Stimulated activated CD4-positive, alpha-beta T cell treated with anti-CD3 and anti-CD28 coated beads, Interleukin-2, amount 100 ng/mL, for 24 hours (primary cell): Measurements from ENCODE around the gene PDGFA.
"Not testable (repeated sequence)": the region's sequence is repeated elsewhere in the genome, so short reads cannot be mapped to it uniquely, and the experiment has no call there.

Experiments
- DNase-seq, 2 donors: peaks; one replicate each; pipeline ENCODE4 v3.0.0-alpha.2; 2020

Gene PDGFA

GRCh38 chr7:551615-551970, 31.9 kb upstream of the PDGFA start:
- not testable (repeated sequence) for DNase-seq

GRCh38 chr7:550881-551614, 31.4 kb upstream of the PDGFA start:
- no peak for DNase-seq

GRCh38 chr7:549891-550625, 30.4 kb upstream of the PDGFA start:
- DNase-seq: no peak

GRCh38 chr7:549066-549890, 29.6 kb upstream of the PDGFA start:
- no peak for DNase-seq

- no peak for DNase-seq
Observed at GRCh38 chr7:548401-548800, 28.8 kb upstream of the PDGFA start.

GRCh38 chr7:545470-545869, 25.8 kb upstream of the PDGFA start:
- DNase-seq: no peak

- DNase-seq: no peak
Observed at GRCh38 chr7:544338-545221, 24.9 kb upstream of the PDGFA start.

- DNase-seq: no peak
Observed at GRCh38 chr7:543501-544337, 24.1 kb upstream of the PDGFA start.

GRCh38 chr7:542713-543500, 23.3 kb upstream of the PDGFA start:
- no peak for DNase-seq

DNA sequence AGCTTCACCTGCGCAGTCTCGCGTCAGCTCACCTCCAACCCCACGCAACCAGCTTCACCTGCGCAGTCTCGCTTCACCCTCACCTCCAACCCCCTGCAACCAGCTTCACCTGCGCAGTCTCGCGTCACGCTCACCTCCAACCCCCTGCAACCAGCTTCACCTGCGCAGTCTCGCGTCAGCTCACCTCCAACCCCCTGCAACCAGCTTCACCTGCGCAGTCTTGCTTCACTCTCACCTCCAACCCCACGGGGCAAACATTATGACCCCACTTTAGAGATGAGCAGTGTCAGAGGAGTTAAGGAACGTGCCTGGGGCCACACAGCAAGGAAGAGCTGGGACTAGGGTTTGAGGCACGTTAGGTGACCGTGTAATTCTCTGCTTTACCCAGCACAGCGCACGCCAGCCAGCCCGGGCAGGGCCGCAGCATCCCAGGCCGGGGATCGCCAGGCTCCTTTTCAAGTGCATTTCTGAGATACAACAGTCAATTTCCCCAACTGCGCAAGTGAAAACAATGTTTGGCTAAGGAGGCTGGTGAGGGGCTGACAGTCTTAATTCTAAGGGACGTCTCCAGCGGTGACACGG, 22.6 kb upstream of the PDGFA start:
- DNase-seq: no peak

DNA sequence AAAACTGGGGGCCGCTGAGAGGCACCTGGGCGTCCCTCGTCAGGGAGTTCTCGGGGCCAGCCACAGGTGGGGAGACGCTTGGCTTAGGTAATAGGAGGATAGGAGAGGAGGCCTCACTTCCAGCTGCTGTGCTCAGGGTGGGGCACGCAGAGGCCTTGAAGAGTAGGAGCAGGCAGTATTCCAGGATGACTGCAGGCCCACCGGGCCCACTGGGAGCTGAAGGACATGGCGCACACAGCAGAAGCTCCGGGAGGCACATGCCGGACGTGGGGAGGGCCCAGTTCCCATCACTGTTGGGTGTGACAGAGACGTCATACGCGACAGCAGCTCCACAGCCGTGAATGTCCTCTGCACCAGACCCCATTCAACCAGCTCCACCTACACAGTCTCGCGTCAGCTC, 22.0 kb upstream of the PDGFA start:
- no peak for DNase-seq

GRCh38 chr7:540997-541396, 21.4 kb upstream of the PDGFA start:
- no peak for DNase-seq

DNA sequence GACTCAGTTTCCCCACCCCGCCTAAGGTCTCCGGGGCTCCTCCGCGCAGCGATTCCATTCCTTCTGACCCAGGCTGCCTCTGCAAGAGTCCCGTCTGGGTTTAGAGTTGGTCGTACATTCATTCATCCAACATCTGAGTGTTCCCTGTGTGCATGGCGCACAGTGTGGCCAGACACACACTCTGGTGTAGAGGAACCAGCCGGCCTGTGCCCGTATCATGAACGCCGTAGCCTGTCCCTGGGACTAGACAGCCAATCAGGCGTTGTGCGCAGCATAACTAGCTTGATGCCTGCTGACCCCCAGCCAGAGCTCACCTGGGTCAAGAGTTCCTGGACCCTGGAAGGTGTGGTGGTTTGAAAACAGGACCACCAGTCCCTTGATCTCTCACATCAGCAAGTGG, 20.9 kb upstream of the PDGFA start:
- no peak for DNase-seq

GRCh38 chr7:539731-540411, 20.2 kb upstream of the PDGFA start:
- DNase-seq: no peak

DNA sequence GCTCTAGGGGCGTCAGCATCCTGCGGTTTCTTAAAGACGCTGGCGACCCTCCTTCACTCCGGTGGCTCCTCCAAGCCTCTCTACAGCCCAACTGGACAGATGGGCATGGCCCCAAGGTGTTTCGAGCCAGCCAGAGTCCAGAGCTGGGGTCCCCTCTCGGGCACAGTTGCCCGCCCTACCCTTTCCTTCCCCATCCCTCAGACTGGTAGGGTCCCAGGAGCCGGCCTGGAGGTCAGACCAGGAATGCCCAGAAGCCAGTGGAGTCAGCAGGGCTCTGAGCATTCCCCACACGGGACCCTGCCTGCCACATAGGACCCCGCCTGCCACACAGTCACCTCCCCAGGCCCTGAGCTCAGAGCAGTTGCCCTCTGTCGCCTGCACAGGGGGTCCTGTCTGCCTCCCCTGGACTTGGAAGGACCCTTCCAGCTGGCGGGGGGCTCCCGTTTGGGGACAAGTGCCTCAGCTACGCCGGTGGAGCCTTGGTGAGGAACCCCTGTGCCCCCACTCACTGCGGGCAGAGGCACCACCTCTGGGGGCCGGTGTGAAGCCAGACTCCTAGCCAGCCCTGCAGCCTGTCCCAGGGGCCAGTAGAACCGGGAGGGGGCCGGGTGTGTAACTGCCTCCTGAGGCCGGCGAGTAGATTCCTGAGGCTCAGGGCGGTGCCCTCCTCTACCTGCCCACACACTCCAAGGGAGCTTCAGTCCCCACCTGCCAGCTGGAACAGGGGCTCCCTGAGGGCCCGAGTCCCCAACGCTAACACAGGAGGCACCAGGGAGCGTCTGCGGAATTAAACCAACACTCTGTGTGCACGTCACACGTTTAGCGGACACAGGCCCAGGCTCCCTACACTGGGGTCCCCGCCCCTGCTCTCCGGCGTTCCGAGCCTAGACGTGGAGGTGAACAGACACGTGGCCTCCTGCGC, 19.4 kb upstream of the PDGFA start:
- DNase-seq: no peak

- DNase-seq: no peak
Observed at GRCh38 chr7:537911-538634, 18.4 kb upstream of the PDGFA start.

DNA sequence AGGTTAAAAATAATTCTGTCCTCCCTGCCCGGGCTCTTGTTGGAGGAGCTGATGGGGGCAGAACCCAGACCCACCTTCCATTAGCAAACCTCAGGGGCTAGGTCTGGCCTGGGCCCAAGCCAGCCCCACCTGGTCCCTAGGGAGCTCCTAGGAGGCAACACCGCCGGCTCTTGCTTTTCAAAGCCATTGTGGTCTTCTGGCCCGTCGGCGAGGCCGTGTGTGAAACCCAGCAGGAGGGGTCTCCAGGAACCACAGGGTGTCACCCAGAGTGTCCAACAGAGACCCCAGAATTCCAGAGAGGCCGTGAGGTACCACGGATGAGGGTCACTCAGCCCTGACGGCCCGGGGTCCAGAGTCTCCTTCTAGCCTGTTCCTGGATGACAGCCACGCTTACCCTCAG, 16.6 kb upstream of the PDGFA start:
- no peak for DNase-seq

DNA sequence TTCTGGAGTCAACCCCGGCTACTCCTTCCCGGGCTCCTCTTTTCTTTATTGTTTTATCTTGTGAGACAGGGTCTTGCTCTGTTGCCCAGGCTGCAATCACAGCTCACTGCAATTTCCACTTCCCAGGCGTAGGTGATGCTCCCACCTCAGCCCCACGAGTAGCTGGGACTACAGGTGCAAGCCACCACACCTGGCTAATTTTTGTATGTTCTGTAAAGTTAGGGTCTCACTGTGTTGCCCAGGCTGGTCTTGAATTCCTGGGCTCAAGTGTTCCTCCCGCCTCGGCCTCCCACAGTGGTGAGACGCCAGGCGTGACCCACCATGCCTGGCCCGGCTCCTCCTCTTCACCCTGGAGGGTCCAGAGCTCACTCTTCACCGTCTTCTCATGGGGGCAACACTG, 15.3 kb upstream of the PDGFA start:
- DNase-seq: no peak
